HG03064 (cell line): Measurements from ENCODE around the gene RETN.

Experiments
- ATAC-seq: cut with Tn5 transposase; IDR thresholded peaks from one replicate; pipeline ENCODE4 v1.9.1; 2021; ENCODE audit warnings: low read depth; ENCODE audit not compliant: unreplicated experiment

RETN gene

DNA sequence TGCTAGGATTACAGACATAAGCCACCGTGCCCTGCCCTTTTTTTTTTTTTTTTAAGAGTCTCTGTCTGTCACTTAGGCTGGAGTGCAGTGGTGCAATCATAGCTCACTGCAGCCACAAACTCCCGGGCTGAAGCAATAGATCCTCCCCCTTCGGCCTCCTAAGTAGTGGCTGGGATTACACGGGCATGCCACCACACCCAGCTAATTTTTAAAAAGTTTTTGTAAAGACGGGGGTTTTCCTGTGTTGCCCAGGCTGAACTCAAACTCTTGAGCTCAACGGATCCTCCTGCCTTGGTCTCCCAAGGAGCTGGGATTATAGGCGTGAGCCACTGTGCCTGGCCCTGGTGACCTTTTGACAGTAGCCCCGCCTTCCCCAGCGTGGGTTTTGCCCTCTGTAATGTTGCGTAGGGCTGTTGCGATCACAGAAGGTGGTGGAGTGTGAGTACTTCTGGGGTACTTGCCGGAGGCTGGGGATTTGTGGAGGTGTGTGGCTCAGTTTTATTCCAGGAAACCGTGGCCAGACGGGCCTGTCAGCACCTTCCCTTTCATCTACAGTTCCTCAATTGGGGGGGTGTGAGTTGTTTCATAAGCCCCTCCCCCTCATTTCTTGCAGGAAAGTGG lies 11.6 kb upstream of the RETN start:
- ATAC-seq, result no peak

DNA sequence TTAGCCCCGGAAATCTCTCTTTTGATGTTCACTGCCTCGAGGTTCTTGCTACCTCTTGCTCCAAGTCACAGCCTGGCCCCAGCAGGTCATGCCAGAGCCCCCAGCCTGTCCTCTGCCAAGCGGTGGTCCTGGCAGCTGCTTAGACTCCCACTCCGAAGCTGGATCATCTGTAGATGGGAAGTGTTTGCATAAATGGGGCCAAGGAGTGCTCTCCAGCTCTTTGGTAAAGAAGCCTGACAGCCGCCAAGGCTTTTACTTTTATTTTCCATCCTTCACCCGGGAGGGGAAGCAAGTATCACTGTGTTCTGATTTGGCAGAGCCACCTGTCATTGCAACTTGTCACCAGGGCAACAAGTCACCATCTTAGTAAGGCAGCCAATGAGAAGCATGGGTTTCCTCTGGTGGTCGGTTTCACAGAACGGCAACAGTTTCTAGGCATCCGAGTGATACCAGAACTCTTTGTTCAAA lies 10.6 kb upstream of the RETN start:
- no peak for ATAC-seq

DNA sequence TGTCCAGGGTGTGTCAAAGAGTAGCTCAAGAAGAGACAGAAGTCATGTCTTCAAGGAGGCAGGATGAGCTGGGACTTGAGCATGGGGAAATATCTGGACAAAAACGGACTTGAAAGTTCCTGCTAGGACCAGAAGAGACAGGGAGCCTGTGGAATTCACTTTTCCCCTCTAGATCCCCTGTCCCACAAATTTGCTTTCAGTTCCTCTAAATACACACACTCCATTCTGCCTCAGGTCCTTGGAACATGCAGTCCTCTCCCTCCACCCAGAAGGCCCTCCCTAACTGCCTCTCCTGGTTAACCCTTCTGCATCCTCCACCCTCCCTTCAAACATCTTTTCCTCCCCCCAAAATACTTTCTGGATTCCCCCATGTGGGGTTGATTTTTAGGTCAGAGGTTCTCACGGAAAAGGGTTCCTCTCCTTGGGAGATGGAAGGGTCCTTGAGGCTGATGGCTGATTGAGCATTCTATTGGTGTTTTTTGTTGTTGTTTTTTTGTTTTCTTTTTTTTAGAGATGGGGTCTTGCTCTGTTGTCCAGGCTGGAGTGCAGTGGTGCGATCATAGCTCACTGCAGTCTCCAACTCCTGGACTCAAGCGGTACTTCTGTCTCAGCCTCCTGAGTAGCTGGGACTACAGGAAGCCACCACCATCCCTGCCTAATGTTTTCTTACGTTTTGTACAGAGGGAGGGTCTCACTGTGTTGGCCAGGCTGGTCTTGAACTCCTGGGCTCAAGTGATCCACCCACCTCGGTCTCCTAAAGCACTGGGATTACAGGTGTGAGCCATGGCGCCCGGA lies 6.9 kb upstream of the RETN start:
- ATAC-seq, result no peak

DNA sequence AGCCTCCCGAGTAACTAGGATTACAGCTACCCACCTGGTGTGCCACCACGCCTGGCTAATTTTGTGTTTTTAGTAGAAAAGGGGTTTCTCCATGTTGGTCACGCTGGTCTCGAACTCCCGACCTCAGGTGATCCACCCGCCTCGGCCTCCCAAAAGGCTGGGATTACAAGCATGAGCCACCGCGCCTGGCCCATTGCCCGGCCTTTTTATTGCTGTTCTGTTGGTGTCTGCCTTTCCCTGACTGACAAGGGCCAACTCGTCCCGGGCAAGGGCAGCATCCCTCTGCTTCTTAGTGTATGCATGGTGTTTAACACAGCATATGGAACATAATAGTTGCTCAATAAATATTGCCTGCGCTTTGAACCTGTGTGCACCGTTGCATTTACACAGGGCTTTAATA lies 6.2 kb upstream of the RETN start:
- no peak for ATAC-seq

DNA sequence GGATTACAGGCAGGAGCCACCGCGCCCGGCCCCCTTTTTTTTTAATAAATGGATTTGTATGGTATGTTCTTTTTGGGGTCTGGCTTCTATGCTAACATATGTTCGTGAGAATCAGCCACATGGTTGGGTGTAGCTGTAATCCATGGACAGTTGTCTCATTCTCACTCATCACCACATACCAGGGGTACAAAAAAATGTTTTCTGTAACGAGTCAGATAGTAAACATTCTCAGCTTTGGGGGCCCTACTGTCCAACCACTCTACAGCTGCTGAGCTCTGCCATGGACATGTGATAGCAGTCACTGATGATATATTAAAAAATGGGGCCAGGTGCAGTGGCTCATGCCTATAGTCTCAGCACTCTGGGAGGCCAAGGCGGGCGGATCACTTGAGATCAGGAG lies 5.1 kb upstream of the RETN start:
- no peak for ATAC-seq

DNA sequence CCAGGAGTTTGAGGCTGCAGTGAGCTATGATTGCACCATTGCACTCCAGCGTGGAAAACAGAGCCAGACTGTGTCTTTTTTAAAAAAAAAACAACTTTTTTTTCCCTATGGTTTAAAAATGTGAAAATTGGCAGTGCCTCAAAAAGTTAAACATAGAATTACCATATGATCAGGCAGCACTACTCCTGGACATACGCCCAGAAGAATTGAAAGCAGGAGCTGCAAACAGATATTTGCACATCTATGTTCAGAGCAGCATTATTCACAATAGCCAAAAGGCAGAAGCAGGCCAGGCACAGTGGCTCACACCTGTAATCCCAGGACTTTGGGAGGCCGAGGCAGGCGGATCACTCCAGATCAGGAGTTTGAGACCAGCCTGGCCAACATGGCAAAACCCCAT lies 3.8 kb upstream of the RETN start:
- no peak for ATAC-seq

DNA sequence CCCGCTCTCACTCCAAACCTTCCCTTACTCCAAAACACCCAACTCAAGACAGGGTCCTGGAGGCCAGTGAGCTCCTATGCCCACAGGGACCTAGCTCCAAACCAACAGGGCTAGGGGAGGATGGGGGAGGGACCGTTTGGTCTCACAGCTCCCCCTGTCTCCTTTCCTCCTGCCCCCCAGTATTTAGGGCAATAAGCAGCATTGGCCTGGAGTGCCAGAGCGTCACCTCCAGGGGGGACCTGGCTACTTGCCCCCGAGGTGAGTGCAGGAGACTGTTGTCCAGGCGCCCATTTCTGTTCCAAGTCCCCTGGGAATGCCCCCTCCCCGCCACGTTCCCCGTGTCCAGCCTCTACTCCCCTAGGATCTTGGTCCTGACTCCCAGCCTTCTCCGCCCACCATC lies 792 bp downstream of the RETN start:
- no peak for ATAC-seq

DNA sequence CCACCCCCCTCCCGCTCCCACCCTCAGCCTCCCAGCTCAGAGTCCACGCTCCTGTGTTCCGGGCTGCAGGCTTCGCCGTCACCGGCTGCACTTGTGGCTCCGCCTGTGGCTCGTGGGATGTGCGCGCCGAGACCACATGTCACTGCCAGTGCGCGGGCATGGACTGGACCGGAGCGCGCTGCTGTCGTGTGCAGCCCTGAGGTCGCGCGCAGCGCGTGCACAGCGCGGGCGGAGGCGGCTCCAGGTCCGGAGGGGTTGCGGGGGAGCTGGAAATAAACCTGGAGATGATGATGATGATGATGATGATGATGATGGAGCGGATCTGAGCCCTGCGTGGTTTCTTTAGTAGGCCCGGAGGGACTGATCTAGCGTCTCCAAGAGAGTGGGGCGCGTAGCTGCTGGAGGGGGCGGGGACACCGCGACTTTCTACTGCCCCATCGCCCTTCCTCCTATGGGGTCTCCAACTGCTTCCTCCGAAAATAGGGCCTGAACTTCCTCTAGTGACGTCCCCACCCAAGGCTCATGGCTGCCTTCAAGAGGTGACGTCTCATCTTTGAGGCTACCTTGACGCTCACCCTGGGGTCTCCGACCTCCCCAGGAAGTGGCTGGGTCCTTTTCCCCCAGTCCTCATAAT lies 1.4 kb downstream of the RETN start:
- no peak for ATAC-seq

DNA sequence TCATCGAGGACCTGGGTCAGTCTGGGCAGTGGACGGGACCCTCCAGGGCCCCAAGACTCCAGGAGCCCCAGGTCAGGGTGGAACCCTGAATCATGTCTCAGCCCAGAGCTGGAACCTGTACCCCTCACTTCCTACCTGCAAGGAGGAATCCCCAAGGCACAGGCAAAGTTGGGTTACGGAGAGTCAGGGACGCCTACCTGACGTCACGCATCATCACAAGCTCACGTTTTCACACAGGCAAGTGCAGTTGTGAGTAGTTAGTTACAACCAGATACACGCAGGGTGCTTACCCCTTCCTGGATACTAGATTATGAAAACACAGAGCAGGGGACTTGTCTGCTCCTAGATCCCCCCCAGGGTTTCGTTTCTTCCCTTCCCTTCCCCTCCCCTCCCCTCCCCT lies 1.9 kb downstream of the RETN start:
- ATAC-seq, result no peak

DNA sequence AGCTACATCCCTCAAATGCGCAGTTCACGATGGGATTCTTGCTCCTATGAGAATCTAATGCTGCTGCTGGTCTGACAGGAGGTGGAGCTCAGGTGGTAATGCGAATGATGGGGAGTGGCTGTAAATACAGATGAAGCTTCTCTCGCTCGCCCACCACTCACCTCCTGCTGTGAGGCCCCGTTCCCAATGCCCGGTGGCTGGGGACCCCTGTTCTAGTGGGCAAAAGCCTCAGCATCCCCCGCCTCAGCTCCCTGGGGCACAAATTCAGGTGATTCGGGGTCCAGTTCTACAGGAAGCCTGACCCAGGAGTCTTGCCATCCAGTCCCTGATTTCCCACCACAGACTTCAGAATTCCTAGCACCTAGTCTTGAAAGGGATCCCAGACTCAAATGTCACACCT lies 3.7 kb downstream of the RETN start:
- ATAC-seq, result no peak

DNA sequence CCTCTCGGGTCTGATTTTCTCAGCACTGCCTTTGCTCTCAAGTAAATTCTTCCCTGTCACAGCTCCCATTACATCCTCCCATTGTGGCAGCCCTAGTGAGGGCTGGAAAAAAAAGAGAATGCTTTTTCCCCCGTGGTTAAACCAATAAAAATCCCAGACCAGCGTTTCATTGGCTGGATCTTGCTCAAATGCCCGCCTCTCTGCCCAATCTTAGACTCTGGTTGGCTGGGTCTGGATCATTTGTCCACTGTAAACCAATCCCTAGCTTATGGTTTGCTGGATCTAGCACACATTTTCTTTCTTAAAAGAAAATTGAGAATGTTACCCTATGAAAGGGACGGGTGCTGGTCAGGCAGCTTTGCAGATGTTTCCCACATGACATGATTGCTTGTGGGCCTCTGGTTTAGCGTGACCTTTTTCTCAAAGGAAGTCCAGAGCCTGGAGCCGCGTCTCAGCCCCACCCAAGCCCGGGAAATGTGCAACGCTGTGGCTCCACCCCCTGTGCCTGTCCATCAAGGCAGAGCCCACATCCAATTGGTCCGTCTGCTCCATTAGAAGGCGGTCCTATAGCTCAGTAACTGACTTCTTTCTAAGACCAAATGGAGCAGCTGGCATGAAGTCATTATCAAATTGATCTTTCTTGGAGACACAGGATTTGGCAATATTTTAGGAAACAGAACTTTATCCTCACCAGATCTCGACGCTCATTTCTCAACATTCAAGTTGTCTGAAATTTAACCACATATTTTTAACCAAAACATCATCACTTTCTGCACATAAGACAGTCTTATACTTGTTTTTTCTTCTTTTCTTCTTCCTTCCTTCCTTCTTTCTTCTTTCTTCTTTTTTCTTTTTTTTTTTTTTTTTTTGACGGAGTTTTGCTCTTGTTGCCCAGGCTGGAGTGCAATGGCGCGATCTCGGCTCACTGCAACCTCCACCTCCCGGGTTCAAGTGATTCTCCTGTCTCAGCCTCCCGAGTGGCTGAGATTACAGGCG lies 5.5 kb downstream of the RETN start:
- no peak for ATAC-seq

DNA sequence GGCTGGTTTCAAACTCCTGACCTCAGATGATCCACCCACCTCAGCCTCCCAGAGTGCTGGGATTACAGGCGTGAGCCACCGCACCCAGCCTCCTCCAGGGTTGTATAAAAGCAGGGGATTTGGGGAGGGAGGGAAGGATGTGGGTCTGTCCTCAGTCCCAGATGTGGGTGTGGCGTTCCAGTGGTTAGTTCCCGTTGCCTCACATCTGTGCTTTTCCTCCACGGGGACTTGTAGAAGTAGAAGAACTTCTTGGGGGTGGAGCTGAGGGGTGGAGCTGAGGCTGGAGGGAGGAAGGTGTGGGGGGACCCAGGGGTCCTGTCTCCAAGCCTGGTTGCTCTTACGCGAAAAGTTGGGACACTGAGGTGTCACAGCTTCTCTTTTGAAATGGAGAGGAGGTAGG lies 7.5 kb downstream of the RETN start:
- ATAC-seq, result no peak

DNA sequence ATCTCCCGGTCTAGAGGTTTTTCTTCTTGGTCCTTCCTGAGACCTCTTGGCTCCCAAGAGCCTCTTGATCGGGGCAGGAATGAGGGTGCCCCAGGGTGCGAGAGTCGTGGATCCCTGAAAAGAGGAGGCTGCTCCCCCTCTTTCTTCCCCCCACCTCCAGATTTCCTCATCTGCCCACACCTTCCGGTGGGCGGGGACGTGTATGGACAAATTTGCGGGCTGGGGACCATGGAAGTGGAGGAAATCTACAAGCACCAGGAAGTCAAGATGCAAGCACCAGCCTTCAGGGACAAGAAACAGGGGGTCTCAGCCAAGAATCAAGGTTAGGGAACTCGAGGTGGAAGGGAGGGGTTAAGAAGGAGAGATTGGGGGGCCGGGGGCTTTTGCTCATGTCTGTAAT lies 8.0 kb downstream of the RETN start, which contains the start of gene MCEMP1:
Gene MCEMP1 (plus strand): TSS at position 237 of the 400 bp plus-strand sequence. CDS start 31 bp downstream, at position 268.
- ATAC-seq, result no peak

DNA sequence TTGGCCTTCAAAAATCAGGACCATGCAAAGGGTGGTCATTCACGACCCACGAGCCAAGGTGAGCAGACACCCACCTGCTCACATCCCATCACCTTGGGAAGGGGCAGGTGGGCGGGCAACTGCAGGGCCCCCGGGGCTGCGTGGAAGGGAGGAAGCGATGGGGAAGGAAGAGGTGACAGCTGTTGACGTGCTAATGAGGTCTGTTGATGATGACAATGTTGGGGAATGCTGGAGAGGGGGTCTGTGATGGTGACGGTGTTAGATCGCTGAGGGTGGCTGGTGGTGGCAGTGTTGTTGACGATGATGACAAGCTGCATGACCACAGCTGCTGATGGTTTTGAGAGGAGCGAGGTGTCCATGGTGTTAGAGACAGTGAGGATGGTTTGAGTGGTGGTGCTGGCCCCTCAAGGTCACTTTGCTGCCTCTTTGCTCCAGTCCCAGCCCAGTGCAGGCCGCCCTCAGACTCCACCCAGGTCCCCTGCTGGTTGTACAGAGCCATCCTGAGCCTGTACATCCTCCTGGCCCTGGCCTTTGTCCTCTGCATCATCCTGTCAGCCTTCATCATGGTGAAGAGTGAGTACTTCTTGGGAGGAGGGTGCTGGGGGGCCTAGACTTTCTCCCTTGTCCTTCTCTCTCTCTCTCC lies 8.9 kb downstream of the RETN start:
- no peak for ATAC-seq

DNA sequence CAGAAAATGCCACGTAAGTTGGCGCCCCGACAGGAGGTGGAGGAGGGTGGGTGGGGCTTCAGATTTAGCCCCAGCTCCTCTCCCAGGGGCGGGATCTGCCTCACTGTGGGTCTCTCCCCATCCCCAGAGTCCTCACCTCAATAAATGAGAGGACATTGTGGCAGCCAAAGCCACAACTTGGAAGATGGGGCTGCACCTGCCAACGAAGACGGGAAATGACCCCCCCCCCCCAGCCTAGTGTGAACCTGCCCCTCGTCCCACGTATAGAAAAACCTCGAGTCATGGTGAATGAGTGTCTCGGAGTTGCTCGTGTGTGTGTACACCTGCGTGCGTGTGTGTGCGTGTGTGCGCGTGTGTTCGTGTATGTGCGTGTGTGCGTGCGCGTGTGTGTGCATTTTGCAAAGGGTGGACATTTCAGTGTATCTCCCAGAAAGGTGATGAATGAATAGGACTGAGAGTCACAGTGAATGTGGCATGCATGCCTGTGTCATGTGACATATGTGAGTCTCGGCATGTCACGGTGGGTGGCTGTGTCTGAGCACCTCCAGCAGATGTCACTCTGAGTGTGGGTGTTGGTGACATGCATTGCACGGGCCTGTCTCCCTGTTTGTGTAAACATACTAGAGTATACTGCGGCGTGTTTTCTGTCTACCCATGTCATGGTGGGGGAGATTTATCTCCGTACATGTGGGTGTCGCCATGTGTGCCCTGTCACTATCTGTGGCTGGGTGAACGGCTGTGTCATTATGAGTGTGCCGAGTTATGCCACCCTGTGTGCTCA lies 10.3 kb downstream of the RETN start:
- ATAC-seq, result no peak

DNA sequence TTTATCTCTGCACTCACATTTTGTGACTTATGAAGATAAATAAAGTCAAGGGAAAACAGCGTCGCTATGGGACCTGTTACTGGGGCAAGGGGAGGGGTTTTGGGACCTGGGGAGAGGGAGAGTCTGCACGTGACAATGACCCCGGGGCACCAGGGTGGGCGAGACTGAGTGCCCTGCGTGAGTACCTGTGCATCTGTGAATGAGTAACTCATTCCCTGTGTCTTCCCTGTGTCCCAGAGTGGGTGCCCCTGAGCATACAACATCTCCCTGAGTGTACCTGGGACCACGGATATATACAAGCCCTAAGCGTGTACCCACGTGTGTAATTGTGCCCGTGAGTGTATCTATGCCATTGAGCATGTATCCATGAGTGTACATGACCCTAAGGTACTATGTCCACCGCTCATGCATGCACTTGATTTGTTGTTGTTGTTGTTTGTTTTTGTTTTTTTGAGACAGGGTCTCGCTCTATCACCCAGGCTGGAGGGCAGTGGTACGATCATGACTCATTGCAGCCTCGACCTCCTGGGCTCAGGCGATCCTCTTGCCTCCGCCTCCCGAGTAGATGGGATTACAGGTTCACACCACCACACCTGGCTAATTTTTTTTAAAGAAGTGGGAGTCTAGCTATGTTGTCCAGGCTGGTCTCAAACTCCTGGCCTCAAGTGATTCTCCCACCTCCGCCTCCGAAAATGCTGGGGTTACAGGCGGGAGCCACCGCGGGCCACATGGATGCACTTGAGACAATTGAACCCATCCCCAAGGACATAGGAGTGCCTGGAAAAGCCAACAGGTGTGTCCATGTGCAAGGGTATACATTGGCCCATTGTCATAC lies 11.1 kb downstream of the RETN start:
- ATAC-seq, result no peak

DNA sequence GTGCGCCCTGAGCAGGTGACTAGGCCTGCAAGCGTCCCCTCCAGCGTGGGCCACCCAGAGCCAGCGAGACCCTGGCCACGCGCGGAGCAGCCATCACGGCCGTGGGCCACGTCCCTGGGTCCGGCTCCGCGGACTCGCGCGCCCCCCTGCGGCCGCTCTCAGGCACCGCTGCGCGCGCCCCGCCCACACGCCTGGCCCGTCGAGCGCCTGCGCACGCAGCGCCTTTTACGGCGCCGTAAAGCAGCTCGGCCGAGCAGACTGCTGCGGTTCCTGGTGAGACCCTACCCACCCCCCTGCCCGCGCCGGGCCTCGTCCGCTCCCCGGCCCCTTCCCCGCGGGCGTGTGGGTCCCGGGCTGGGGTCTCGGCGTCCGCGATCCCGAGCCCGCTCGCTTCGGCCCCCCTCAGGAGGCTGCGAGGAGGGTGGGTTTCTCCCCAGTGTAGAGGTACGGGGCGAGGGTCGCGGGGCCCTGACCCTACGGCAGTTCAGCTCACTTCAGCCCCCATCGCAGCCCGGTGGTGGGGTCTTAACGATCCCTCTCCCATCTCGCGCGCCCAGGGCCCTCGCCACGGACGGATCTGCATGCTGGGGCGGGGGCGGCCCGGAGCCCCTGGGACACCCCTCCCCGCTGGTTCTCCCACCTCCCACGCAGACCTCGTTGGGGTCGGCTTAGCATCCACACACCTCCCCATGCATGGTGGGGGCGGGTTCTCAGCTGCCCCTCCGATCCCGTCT lies 11.9 kb downstream of the RETN start, which contains the start of gene TRAPPC5:
Gene TRAPPC5 (plus strand): TSS at position 228 of the 734 bp plus-strand sequence. CDS start 1,421 bp downstream, outside the sequence.
- ATAC-seq, result no peak
